Choroid plexus epithelial cell (primary cell): ENCODE results near the gene SELPLG.

Experiments used
- DNase-seq: peaks from one replicate; pipeline ENCODE4 v3.0.0-alpha.2; 2010; ENCODE audit warnings: low read depth
- H3K4me3 ChIP-seq: 2 replicates; pipeline ENCODE4 v1.5.1; 2011; ENCODE audit warnings: low read depth, mild to moderate bottlenecking, control low read depth, low read length, moderate library complexity
- TF ChIP-seq, protein P1 (sequence below): conservative IDR thresholded peaks from 2 replicates; pipeline ENCODE4 v1.5.1; 2011; ENCODE audit warnings: low read depth, mild to moderate bottlenecking, control low read depth, inconsistent platforms, low read length, moderate library complexity

Gene SELPLG

GRCh38 chr12:108646600-108647579 is 13.2 kb upstream of the SELPLG start:
- DNase-seq, result peak; percentile 36

DNA sequence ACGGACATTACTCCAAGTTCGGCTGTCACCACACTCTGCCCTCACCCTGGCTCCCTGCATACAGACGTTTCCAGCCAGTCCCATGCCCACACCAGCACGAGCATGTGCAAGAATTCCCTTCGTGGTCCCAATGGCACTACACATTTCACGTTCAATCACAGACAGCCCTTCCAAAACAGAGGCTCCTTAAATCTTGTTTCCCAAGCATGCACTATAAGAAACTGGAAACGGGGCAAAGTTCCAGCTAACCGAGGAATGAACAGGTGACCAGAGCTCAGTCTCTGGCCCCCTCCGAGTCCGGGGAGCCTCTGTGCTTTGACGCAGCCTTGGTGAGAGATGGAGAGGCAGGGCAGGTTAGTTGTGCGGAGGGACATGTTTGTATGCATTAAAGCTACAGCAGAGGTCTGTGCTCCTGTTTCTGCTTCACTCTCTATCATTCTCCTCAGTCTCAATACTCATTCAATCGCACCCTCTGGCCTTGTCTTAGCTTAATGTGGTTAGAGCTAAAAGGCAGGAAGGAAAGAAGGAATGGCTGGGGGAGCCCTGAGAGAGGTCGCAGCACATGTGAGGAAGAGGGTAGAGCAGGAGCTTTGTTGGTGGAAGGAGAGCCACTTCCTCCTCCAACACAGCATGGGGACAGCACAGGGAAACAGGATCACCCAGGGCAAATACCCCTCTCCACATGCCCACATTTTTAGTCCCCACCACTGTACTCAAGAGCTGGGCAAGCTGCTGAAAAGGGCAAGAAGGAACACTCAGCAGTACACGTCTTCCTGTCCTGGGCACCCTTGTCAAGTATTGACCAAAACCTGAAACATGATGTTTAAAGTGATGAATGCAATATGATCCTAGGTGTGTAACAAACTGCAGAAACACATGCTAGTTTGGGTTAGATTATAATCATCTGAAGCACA is 12.2 kb upstream of the SELPLG start:
- TF ChIP-seq, protein P1, sequence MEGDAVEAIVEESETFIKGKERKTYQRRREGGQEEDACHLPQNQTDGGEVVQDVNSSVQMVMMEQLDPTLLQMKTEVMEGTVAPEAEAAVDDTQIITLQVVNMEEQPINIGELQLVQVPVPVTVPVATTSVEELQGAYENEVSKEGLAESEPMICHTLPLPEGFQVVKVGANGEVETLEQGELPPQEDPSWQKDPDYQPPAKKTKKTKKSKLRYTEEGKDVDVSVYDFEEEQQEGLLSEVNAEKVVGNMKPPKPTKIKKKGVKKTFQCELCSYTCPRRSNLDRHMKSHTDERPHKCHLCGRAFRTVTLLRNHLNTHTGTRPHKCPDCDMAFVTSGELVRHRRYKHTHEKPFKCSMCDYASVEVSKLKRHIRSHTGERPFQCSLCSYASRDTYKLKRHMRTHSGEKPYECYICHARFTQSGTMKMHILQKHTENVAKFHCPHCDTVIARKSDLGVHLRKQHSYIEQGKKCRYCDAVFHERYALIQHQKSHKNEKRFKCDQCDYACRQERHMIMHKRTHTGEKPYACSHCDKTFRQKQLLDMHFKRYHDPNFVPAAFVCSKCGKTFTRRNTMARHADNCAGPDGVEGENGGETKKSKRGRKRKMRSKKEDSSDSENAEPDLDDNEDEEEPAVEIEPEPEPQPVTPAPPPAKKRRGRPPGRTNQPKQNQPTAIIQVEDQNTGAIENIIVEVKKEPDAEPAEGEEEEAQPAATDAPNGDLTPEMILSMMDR, result no peak
- DNase-seq, result no peak
- no peak overlapping the region for H3K4me3 ChIP-seq

More at GRCh38 chr12:108646600-108647579, 13.2 kb upstream of the SELPLG start:
- H3K4me3 ChIP-seq, result no peak overlapping the region
- TF ChIP-seq, protein P1, result peak; percentile 43

DNA sequence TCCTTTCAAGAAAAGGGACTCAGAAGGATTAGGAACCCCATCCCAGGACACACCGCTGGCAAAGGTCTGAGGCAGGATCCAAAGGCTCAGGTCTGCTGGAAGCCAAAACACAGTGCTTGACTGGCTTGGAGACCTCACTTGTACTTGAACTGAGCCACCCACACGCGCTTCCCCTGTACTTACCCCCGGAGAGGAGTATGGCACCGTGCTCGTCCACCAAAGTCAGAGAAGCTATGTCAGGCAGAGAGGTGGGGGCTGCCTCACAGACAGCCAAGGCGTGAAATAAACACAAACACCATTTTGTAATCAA is 11.1 kb upstream of the SELPLG start:
- TF ChIP-seq, protein P1, result no peak
- no peak for DNase-seq
- H3K4me3 ChIP-seq, result no peak overlapping the region

DNA sequence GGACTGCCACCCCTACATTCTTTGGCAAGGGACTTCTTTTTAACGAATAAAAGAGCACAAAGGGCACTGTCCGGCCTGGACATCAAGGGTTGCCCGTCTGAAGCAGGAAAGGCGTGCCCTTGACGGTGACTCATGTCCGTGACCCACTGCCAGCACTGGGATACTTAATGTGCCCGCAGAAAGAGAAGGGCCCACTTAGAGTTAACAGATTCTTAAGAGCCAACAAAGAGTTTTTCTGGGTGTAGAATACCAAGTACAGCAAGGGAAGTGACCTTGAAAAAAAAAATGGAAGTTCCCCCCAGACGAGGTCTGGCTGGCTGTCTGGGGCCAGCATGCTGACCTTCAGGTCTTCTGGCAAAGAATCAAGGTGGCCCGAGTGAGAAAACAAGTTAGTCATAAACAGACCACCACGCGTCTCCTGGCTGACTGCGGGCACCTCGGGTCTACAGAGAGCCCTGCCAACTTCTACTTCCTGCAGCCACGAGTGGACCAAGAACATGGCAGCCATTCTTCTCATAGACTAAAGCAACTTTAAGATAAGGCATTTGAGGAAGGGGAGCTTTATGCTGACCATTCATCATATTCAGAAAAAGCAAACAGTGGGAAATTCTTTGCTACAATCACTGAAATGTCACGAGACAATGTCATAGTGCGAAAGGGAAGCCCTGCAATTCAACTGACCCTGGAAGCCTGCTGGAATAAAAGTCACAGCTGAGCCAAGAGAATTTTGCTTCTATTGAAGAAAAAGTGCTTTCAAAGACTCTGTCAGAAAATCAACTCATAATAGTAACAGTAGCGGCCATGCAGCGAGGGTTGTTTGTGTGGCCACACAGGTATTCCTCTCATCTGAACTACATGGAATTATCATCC is 10.5 kb upstream of the SELPLG start:
- TF ChIP-seq, protein P1, result no peak
- DNase-seq, result no peak
- H3K4me3 ChIP-seq, result no peak overlapping the region

DNA sequence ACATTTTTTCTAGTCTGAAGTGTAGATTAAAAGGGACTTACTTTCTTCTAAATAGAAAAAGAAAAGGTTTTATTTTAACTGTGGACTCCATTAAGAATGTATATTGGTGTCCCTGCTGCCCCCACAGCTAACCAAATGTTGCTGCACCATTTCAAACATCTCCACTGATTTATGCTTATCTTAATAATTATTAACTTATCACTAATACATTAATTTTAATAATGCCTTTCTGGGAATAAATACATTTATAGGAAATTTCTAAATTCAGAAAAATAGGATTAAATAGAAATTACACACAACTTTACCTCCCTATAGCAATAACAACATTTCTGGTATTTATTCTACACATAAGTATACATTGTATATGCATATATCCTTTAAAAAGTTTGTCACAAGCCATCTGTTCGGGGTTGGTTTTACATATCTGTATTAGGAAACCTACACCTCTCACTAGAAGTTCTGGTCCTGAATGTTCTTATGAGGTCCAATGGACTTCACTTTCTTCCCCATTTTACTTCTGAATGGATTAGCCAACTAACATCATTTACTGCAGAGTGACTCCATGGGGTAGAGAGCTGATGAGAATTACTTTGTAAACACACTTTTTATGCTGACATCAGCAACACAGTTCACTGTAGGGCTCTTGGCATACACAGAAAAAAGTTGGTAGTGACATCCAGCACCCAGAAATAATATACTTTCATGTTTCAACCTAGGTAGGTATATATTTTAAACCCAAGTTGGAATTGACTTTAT is 9.4 kb upstream of the SELPLG start:
- TF ChIP-seq, protein P1, result no peak
- H3K4me3 ChIP-seq, result no peak overlapping the region
- peak; percentile 36 for DNase-seq
